ENCODE results near the gene LAMA1.

DNA sequence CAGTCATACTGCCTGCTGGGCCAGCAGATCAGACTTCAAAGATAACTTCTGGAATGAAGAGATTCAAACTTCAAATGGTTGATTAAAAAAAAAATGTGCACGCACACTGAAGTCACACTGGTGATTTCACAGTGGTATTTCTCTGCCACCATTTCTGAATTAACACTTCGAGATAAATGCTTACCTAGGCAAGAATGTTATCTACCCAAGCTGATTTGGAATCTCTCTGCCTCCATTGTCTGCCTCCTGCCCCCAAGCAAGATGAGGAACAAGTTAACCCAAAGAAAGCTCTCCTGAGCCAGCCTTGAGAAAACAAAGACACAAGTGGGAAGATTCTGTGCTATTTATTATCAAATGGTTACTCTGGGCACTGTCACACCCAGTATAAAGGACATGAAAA lies 6.5 kb downstream of the LAMA1 start:
- no peak for TF ChIP-seq POLR2A (IDR thresholded peaks at IDR 0.05)
- TF ChIP-seq, protein P1, sequence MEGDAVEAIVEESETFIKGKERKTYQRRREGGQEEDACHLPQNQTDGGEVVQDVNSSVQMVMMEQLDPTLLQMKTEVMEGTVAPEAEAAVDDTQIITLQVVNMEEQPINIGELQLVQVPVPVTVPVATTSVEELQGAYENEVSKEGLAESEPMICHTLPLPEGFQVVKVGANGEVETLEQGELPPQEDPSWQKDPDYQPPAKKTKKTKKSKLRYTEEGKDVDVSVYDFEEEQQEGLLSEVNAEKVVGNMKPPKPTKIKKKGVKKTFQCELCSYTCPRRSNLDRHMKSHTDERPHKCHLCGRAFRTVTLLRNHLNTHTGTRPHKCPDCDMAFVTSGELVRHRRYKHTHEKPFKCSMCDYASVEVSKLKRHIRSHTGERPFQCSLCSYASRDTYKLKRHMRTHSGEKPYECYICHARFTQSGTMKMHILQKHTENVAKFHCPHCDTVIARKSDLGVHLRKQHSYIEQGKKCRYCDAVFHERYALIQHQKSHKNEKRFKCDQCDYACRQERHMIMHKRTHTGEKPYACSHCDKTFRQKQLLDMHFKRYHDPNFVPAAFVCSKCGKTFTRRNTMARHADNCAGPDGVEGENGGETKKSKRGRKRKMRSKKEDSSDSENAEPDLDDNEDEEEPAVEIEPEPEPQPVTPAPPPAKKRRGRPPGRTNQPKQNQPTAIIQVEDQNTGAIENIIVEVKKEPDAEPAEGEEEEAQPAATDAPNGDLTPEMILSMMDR (IDR thresholded peaks at IDR 0.05): no peak
- no peak for TF ChIP-seq POLR2AphosphoS5 (IDR thresholded peaks at IDR 0.05)
